GM12891 (cell line): ENCODE results near the gene A4GALT.

Source experiments
- POLR2A ChIP-seq: IDR thresholded peaks from 2 replicates; pipeline ENCODE4 v1.6.1; 2011; ENCODE audit warnings: low read depth, low read length, control low read depth
- POLR2AphosphoS5 ChIP-seq: IDR thresholded peaks from 2 replicates; pipeline ENCODE4 v1.6.1; 2011; ENCODE audit warnings: low read depth, low read length, control low read depth
- POU2F2 ChIP-seq: IDR thresholded peaks from 2 replicates; pipeline ENCODE4 v1.6.1; 2011; ENCODE audit warnings: low read depth, mild to moderate bottlenecking, control low read depth, low read length, moderate library complexity
- TAF1 ChIP-seq: IDR thresholded peaks from 2 replicates; pipeline ENCODE4 v1.6.1; 2011; ENCODE audit warnings: low read depth, low read length, control low read depth

GRCh38 chr22:42700901-42701300, 19.8 kb downstream of the A4GALT start:
- TF ChIP-seq POLR2A (no peak), POU2F2 (no peak), POLR2AphosphoS5 (no peak), TAF1 (no peak)
